Gastroesophageal sphincter (tissue), 4 donors: Measurements from ENCODE around the gene SYNCRIP. TPM values are rescaled to one million over a fixed set of nuclear protein-coding genes. Genes with fewer than 3 reads are reported as not detected.

Source experiments
- ATAC-seq: fragments of 150-250 bp; one replicate; pipeline ENCODE4 v1.9.1; 2016; ENCODE audit warnings: mild to moderate bottlenecking, moderate library complexity
- H3K27ac ChIP-seq, 4 donors: fragments of 200-600 bp; sonication (generic) in 3 of 4; 1 replicate in 3 of 4; 2 replicates in 1 of 4; pipeline ENCODE4 v1.5.1; 2016 to 2019
- H3K27me3 ChIP-seq: fragments of 200-600 bp; sonication (generic); one replicate; pipeline ENCODE4 v1.5.1; 2019
- H3K36me3 ChIP-seq, 2 donors: fragments of 200-600 bp; sonication (generic); one replicate each; pipeline ENCODE4 v1.5.1; 2019; ENCODE audit warnings: control low read depth in 1 of 2
- H3K4me1 ChIP-seq, 3 donors: fragments of 200-600 bp; sonication (generic); 1 replicate in 2 of 3; 2 replicates in 1 of 3; pipeline ENCODE4 v1.5.1; 2016 to 2019; ENCODE audit warnings: control low read depth in 2 of 3
- H3K4me3 ChIP-seq, 2 donors: fragments of 200-600 bp; sonication (generic); one replicate each; pipeline ENCODE4 v1.5.1; 2019; ENCODE audit warnings: mild to moderate bottlenecking in 1 of 2, moderate library complexity in 1 of 2
- H3K9me3 ChIP-seq, 3 donors: fragments of 200-600 bp; sonication (generic); one replicate each; pipeline ENCODE4 v1.5.1; 2017 to 2019; ENCODE audit warnings: control low read depth in 2 of 3
- CTCF ChIP-seq, 4 experiments: fragments of 200-600 bp in 2 of 4; fragments of 450-650 bp in 2 of 4; sonication (generic) in 1 of 4; IDR thresholded peaks; one replicate each; pipeline ENCODE4 v1.5.1; 2017 to 2019; ENCODE audit warnings: antibody characterized with exemption in 4 of 4, mild to moderate bottlenecking in 2 of 4, moderate library complexity in 2 of 4
- EP300 ChIP-seq: sonication (generic); formaldehyde crosslinking; IDR thresholded peaks from one replicate; pipeline ENCODE4 v1.6.1; 2017; ENCODE audit warnings: antibody characterized with exemption, mild to moderate bottlenecking
- POLR2A ChIP-seq, 2 donors: fragments of 450-650 bp; IDR thresholded peaks; one replicate each; pipeline ENCODE4 v1.6.1; 2017; ENCODE audit warnings: antibody characterized with exemption in 2 of 2, mild to moderate bottlenecking in 2 of 2, moderate library complexity in 1 of 2
- POLR2AphosphoS5 ChIP-seq: sonication (generic); formaldehyde crosslinking; IDR thresholded peaks from one replicate; pipeline ENCODE4 v1.6.1; 2017; ENCODE audit warnings: antibody characterized with exemption
- WGBS, 2 donors: methylation state at CpG; one replicate each; pipeline ENCODE4 v1.1.5; 2018; ENCODE audit warnings: low coverage in 1 of 2; 5-methylcytosine and 5-hydroxymethylcytosine counted together
- total RNA-seq, 4 donors: library from RNA; depleted of rRNA; stranded (reverse); fragments of >200 nt; gene quantifications; one replicate each; pipeline ENCODE4 v1.1.0, GENCODE V29; 2016

The SYNCRIP gene
- total RNA-seq, 4 donors from 2014 or later, result 78.4 to 105 (median 97.9) TPM

GRCh38 chr6:85620308-85620707, 22.4 kb downstream of the SYNCRIP start:
- Histone ChIP-seq H3K27me3 (no peaks in the 10 kb centered on the region), H3K4me3 (no peak overlapping the region), H3K4me1 (peaks cover 0 to 16% (median 0%) of the 10 kb centered on the region in 3 donors), H3K9me3 (no peaks in the 10 kb centered on the region), H3K36me3 (peaks cover 5 to 95% of the 10 kb centered on the region in 2 donors), H3K27ac (no peak overlapping the region)
- WGBS, 2 donors, result 84 to 90% methylated on average over 2 of the region's 2 CpGs
- ATAC-seq, result no peak
- TF ChIP-seq POLR2A (IDR thresholded peaks at IDR 0.05), result no peak
- no peak for TF ChIP-seq POLR2AphosphoS5
- no peak for TF ChIP-seq EP300
- no peak for TF ChIP-seq CTCF (IDR thresholded peaks at IDR 0.05)

- Histone ChIP-seq H3K27me3 (no peaks in the 10 kb centered on the region), H3K4me3 (no peak overlapping the region), H3K9me3 (no peaks in the 10 kb centered on the region), H3K27ac (no peak overlapping the region), H3K4me1 (peaks cover 0 to 12% (median 0%) of the 10 kb centered on the region in 3 donors), H3K36me3 (peaks cover 8 to 99% of the 10 kb centered on the region in 2 donors)
- TF ChIP-seq EP300 (no peak), POLR2A (IDR thresholded peaks at IDR 0.05) (no peak), POLR2AphosphoS5 (no peak), CTCF (IDR thresholded peaks at IDR 0.05) (no peak)
- ATAC-seq, result no peak
- WGBS, 2 donors, result 95 to 96% methylated on average over 5 to 14 of the region's 17 CpGs
Measured at GRCh38 chr6:85614780-85615179, 27.9 kb downstream of the SYNCRIP start.

GRCh38 chr6:85612690-85613474, 29.8 kb downstream of the SYNCRIP start:
- H3K9me3 ChIP-seq, result no peaks in the 10 kb centered on the region
- peaks cover 8 to 88% of the 10 kb centered on the region in 2 donors for H3K36me3 ChIP-seq
- no peak for ATAC-seq
- no peak for TF ChIP-seq POLR2A (IDR thresholded peaks at IDR 0.05)
- no peak for TF ChIP-seq POLR2AphosphoS5
- no peak for TF ChIP-seq CTCF (IDR thresholded peaks at IDR 0.05)
- no peak for TF ChIP-seq EP300
- 85 to 91% methylated on average over 4 of the region's 4 CpGs for WGBS, 2 donors
- no peak overlapping the region for H3K27ac ChIP-seq
- no peaks in the 10 kb centered on the region for H3K27me3 ChIP-seq
- H3K4me1 ChIP-seq, result peaks cover 0 to 12% (median 0%) of the 10 kb centered on the region in 3 donors
- no peak overlapping the region for H3K4me3 ChIP-seq

GRCh38 chr6:85610182-85610895, 32.3 kb downstream of the SYNCRIP start:
- no peaks in the 10 kb centered on the region for H3K9me3 ChIP-seq
- no peak for ATAC-seq
- H3K27ac ChIP-seq, result no peak overlapping the region
- H3K27me3 ChIP-seq, result no peaks in the 10 kb centered on the region
- no peak overlapping the region for H3K4me3 ChIP-seq
- H3K36me3 ChIP-seq, result peaks cover 12 to 67% of the 10 kb centered on the region in 2 donors
- 76 to 84% methylated on average over 2 of the region's 2 CpGs for WGBS, 2 donors
- TF ChIP-seq EP300 (no peak), CTCF (IDR thresholded peaks at IDR 0.05) (no peak), POLR2AphosphoS5 (no peak), POLR2A (IDR thresholded peaks at IDR 0.05) (no peak)
- H3K4me1 ChIP-seq, result peaks cover 0 to 12% (median 0%) of the 10 kb centered on the region in 3 donors
